Peyer's patch (tissue), 4 donors: ENCODE data around the gene DCP1A.

Experiments
- CTCF ChIP-seq, 6 experiments: fragments of 450-650 bp in 4 of 6; fragments of 200-600 bp in 2 of 6; sonication (generic) in 1 of 6; IDR thresholded peaks; one replicate each; pipeline ENCODE4 v1.5.1; 2017 to 2019; ENCODE audit warnings: antibody characterized with exemption in 6 of 6, mild to moderate bottlenecking in 3 of 6, moderate library complexity in 1 of 6
- POLR2A ChIP-seq, 2 donors: fragments of 450-650 bp; IDR thresholded peaks; one replicate each; pipeline ENCODE4 v1.5.1; 2017; ENCODE audit warnings: antibody characterized with exemption in 2 of 2, mild to moderate bottlenecking in 2 of 2, moderate library complexity in 2 of 2

- no peak for TF ChIP-seq CTCF (IDR thresholded peaks at IDR 0.05)
- no peak for TF ChIP-seq POLR2A (IDR thresholded peaks at IDR 0.05)
Measured at GRCh38 chr3:53255423-53255774, 91.9 kb downstream of the DCP1A start.
